ENCODE results near the gene FAM47B.

- no peak for TF ChIP-seq CTCF (IDR thresholded peaks at IDR 0.05)
- no peak for TF ChIP-seq POLR2A (IDR thresholded peaks at IDR 0.05)
Measured at GRCh38 chrX:34943235-34943634, 639 bp downstream of the FAM47B start.

Data from heart left ventricle (tissue), 13 donors.